Measurements from ENCODE around the gene CNN1.

DNA sequence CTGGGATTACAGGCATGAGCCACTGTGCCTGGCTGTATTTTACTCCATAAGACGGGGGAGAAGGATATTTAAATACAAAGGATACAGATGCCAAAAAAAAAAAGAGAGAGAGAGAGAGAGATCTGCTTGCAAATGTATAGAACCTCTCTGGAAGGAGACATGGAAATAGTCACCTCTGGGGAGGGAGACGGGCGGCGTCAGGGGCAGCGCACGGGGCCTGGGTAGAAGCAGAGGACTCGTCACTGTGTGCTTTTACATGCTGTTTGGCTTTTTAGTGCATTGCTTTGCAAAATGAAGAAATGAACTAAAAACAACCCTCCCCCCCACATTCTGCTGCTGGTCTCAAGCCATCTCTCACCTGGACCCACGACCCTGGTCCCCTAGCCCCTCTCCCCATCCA, 28.2 kb upstream of the CNN1 start:
- TF ChIP-seq EZH2phosphoT487 (IDR thresholded peaks at IDR 0.05; ENCODE audit: low read depth, severe bottlenecking, unreplicated experiment) (no peak), EZH2 (IDR thresholded peaks at IDR 0.05; ENCODE audit: borderline replicate concordance) (no peak)
- TF ChIP-seq, protein P1, sequence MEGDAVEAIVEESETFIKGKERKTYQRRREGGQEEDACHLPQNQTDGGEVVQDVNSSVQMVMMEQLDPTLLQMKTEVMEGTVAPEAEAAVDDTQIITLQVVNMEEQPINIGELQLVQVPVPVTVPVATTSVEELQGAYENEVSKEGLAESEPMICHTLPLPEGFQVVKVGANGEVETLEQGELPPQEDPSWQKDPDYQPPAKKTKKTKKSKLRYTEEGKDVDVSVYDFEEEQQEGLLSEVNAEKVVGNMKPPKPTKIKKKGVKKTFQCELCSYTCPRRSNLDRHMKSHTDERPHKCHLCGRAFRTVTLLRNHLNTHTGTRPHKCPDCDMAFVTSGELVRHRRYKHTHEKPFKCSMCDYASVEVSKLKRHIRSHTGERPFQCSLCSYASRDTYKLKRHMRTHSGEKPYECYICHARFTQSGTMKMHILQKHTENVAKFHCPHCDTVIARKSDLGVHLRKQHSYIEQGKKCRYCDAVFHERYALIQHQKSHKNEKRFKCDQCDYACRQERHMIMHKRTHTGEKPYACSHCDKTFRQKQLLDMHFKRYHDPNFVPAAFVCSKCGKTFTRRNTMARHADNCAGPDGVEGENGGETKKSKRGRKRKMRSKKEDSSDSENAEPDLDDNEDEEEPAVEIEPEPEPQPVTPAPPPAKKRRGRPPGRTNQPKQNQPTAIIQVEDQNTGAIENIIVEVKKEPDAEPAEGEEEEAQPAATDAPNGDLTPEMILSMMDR (IDR thresholded peaks at IDR 0.05; ENCODE audit: poor library complexity): no peak
